ENCODE measurements around the gene FILIP1L.

DNA sequence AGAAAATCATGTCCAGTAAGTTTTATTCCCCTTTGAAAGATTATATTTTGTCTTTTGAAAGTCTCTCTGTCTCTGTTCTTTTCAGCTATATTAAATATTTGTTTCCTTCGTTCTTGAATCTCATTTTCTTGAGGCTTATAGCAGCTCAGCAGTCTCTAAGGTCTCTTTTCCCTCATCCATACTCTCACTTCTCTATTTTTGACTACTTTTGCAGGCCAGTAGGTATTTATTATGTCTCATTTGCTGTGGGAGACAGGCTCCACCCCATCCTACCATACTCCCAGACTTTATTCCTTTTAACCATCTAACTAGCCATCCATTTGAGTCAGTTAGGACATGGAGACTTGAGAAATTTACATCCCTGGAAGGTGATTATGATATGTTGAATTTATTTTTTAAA, 71.0 kb downstream of the FILIP1L start:
- no peak for TF ChIP-seq CTCF (conservative IDR thresholded peaks at IDR 0.05; ENCODE audit: low read length)
- TF ChIP-seq EZH2phosphoT487 (IDR thresholded peaks at IDR 0.05; ENCODE audit: borderline replicate concordance), result no peak

Measured in Loucy (cell line).